ENCODE data around the gene SLC5A11. TPM values are rescaled to one million over a fixed set of nuclear protein-coding genes. Genes with fewer than 3 reads are reported as not detected.

Gene SLC5A11
- total and polyA plus RNA-seq, 2 donors from 2014 or later = 1.2 to 2.1 TPM

DNA sequence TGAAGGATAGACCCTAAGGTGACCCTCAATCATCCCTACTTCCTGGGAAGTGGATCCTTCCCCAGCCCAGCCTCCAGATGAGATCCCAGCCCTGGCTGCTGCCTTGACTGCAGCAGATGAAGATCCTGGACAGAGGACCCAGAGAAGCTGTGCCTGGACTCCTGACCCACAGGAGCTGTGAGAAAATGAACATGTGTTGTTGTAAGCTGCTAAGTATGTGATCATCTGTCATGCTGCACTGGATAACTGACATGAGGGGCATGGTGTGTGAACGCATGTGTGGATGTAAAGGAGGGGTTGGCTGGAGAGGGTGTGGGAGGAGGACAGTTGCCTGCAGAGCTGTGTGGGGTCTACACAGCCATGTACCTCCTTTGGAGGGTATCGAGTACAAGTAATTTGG is 69.3 kb downstream of the SLC5A11 start:
- intact Hi-C loops (cut with DNase I) = no loop called here
- H3K27me3 ChIP-seq (ENCODE audit: control insufficient read depth, insufficient read depth, low read length) = no peaks in the 10 kb centered on the region
- H3K4me3 ChIP-seq (ENCODE audit: low read length in 3 of 3) = no peak overlapping the region

DNA sequence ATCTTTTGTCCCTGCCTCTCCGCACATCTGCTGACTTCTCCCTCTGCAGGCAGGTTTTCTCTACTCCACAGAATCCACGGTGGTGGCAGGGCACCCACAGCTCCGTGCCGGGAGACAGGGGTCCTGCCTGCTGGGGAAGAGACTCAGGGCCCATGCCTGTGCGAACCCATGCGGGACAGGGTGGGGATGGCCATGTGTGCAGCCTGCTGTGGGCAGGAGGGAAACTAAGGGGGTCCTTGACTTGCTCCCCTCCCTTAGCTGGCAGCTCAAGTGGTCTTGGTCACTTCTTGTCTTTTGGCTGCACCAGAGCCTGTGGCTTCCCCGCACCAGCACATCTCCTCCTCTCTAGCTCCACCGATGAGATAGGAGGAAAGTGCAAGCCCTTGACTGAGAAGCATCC is 69.8 kb downstream of the SLC5A11 start:
- Histone ChIP-seq H3K27ac (ENCODE audit: low read depth in 2 of 2, low read length in 2 of 2) (no peak overlapping the region), H3K9ac (ENCODE audit: low read length in 3 of 3) (no peak overlapping the region), H3K4me3 (ENCODE audit: low read length in 3 of 3) (no peak overlapping the region), H3K36me3 (ENCODE audit: control insufficient read depth in 2 of 3, insufficient read depth in 3 of 3, low read length in 3 of 3) (peaks cover 0 to 22% (median 14%) of the 10 kb centered on the region in 3 donors), H3K27me3 (ENCODE audit: control insufficient read depth, insufficient read depth, low read length) (no peaks in the 10 kb centered on the region), H3K4me1 (ENCODE audit: control insufficient read depth in 2 of 3, insufficient read depth in 2 of 3, low read depth in 1 of 3, low read length in 3 of 3) (no peaks in the 10 kb centered on the region), H3K9me3 (ENCODE audit: control insufficient read depth in 2 of 3, insufficient read depth in 1 of 3, low read length in 3 of 3) (no peaks in the 10 kb centered on the region)
- DNase-seq (no peak), FAIRE-seq (no peak)
- TF ChIP-seq, protein P1, sequence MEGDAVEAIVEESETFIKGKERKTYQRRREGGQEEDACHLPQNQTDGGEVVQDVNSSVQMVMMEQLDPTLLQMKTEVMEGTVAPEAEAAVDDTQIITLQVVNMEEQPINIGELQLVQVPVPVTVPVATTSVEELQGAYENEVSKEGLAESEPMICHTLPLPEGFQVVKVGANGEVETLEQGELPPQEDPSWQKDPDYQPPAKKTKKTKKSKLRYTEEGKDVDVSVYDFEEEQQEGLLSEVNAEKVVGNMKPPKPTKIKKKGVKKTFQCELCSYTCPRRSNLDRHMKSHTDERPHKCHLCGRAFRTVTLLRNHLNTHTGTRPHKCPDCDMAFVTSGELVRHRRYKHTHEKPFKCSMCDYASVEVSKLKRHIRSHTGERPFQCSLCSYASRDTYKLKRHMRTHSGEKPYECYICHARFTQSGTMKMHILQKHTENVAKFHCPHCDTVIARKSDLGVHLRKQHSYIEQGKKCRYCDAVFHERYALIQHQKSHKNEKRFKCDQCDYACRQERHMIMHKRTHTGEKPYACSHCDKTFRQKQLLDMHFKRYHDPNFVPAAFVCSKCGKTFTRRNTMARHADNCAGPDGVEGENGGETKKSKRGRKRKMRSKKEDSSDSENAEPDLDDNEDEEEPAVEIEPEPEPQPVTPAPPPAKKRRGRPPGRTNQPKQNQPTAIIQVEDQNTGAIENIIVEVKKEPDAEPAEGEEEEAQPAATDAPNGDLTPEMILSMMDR (IDR thresholded peaks at IDR 0.05; ENCODE audit: borderline replicate concordance, extremely low read depth, insufficient read depth) = no peak
- intact Hi-C loops (cut with DNase I) = no loop called here

More for the DNA sequence above, 69.3 kb downstream of the SLC5A11 start:
- H3K36me3 ChIP-seq (ENCODE audit: control insufficient read depth in 2 of 3, insufficient read depth in 3 of 3, low read length in 3 of 3) = peaks cover 0 to 21% (median 10%) of the 10 kb centered on the region in 3 donors
- TF ChIP-seq, protein P1 (IDR thresholded peaks at IDR 0.05; ENCODE audit: borderline replicate concordance, extremely low read depth, insufficient read depth) = no peak
- no peaks in the 10 kb centered on the region for H3K4me1 ChIP-seq (ENCODE audit: control insufficient read depth in 2 of 3, insufficient read depth in 2 of 3, low read depth in 1 of 3, low read length in 3 of 3)
- FAIRE-seq = no peak
- no peak overlapping the region for H3K27ac ChIP-seq (ENCODE audit: low read depth in 2 of 2, low read length in 2 of 2)
- H3K9me3 ChIP-seq (ENCODE audit: control insufficient read depth in 2 of 3, insufficient read depth in 1 of 3, low read length in 3 of 3) = no peaks in the 10 kb centered on the region
- no peak overlapping the region for H3K9ac ChIP-seq (ENCODE audit: low read length in 3 of 3)
- DNase-seq = no peak

DNA sequence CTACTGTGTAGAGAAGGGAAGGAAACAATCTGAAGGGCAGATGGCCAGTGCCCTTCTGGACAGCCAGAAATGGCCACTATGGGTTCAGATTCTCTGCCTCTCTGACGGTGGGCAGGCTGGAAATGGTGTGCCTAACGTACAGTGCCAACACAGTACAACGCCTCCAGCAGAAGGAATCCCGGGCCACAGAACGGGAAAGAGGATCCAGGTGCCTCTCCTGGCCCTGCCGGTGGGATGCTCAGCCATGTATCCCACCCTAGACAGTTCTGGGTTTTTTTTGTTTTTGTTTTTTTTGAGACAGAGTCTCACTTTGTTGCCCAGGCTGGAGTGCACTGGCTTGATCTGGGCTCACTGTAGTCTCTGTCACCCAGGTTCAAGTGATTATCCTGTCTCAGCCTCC is 71.5 kb downstream of the SLC5A11 start:
- Histone ChIP-seq H3K4me1 (ENCODE audit: control insufficient read depth in 2 of 3, insufficient read depth in 2 of 3, low read depth in 1 of 3, low read length in 3 of 3) (no peaks in the 10 kb centered on the region), H3K27ac (ENCODE audit: low read depth in 2 of 2, low read length in 2 of 2) (no peak overlapping the region), H3K9ac (ENCODE audit: low read length in 3 of 3) (no peak overlapping the region), H3K9me3 (ENCODE audit: control insufficient read depth in 2 of 3, insufficient read depth in 1 of 3, low read length in 3 of 3) (no peaks in the 10 kb centered on the region), H3K27me3 (ENCODE audit: control insufficient read depth, insufficient read depth, low read length) (no peaks in the 10 kb centered on the region), H3K36me3 (ENCODE audit: control insufficient read depth in 2 of 3, insufficient read depth in 3 of 3, low read length in 3 of 3) (peaks cover 2 to 36% (median 21%) of the 10 kb centered on the region in 3 donors), H3K4me3 (ENCODE audit: low read length in 3 of 3) (no peak overlapping the region)
- DNase-seq (no peak), FAIRE-seq (no peak)
- TF ChIP-seq, protein P1 (IDR thresholded peaks at IDR 0.05; ENCODE audit: borderline replicate concordance, extremely low read depth, insufficient read depth) = no peak
- intact Hi-C loops (cut with DNase I) = no loop called here

DNA sequence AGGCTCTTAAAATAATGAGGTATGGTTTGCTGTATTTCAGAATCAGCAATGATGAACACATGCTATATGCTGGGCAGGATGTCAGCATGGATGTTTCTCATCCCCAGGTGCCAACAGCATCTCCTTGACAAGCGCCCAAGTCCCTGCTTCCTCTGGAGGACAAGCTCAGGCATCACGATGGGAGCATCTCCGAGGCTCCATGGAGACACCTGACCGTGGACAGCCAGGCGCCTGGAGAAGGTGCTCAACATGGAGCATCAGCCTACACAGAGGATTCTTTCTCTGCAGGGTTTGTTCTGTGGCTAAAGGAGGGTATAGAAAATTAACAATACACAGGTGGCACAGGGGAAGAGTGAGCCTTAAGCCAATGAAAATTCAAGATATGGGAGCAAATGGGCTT is 72.1 kb downstream of the SLC5A11 start:
- TF ChIP-seq, protein P1 (IDR thresholded peaks at IDR 0.05; ENCODE audit: borderline replicate concordance, extremely low read depth, insufficient read depth) = no peak
- H3K36me3 ChIP-seq (ENCODE audit: control insufficient read depth in 2 of 3, insufficient read depth in 3 of 3, low read length in 3 of 3) = peaks cover 2 to 36% (median 21%) of the 10 kb centered on the region in 3 donors
- FAIRE-seq = no peak

More for the DNA sequence above, 72.1 kb downstream of the SLC5A11 start:
- Histone ChIP-seq H3K27me3 (ENCODE audit: control insufficient read depth, insufficient read depth, low read length) (no peaks in the 10 kb centered on the region), H3K9me3 (ENCODE audit: control insufficient read depth in 2 of 3, insufficient read depth in 1 of 3, low read length in 3 of 3) (no peaks in the 10 kb centered on the region), H3K9ac (ENCODE audit: low read length in 3 of 3) (no peak overlapping the region), H3K27ac (ENCODE audit: low read depth in 2 of 2, low read length in 2 of 2) (no peak overlapping the region), H3K4me3 (ENCODE audit: low read length in 3 of 3) (no peak overlapping the region), H3K4me1 (ENCODE audit: control insufficient read depth in 2 of 3, insufficient read depth in 2 of 3, low read depth in 1 of 3, low read length in 3 of 3) (no peaks in the 10 kb centered on the region)
- intact Hi-C loops (cut with DNase I) = no loop called here
- DNase-seq = no peak

Measured in kidney (tissue), 14 donors.